OCI-LY3 (cell line): ENCODE data around the gene STX16.

Experiments used
- EZH2phosphoT487 ChIP-seq: fragments of 200-600 bp; shearing (Covaris generic); IDR thresholded peaks from 2 replicates; pipeline ENCODE4 v1.6.1; 2018; ENCODE audit warnings: antibody characterized with exemption, mixed run types, low read depth
- TF ChIP-seq, protein P1 (sequence below): fragments of 200-600, 300-600 bp; sonication (generic); IDR thresholded peaks from 2 replicates; pipeline ENCODE4 v1.5.1; 2014; ENCODE audit warnings: antibody characterized with exemption, low read length, low read depth

DNA sequence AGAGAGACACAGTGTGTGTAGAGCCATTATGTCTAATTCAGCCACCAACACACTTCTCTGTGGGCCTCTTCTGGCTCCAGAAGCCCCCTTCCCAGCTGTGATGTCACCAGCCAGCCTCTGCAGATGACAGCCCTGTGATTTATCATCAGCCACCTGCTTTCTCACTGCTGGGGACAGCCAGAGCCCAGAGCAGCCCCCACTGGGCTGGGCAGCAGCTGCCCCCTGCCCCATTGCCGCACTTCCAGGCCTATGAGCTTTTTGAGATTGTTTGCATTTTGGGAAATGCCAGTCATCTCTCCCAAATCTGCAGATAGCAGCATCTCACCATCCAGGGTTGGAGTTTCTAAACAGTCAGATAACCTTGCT lies 21.9 kb upstream of the STX16 start:
- TF ChIP-seq, protein P1, sequence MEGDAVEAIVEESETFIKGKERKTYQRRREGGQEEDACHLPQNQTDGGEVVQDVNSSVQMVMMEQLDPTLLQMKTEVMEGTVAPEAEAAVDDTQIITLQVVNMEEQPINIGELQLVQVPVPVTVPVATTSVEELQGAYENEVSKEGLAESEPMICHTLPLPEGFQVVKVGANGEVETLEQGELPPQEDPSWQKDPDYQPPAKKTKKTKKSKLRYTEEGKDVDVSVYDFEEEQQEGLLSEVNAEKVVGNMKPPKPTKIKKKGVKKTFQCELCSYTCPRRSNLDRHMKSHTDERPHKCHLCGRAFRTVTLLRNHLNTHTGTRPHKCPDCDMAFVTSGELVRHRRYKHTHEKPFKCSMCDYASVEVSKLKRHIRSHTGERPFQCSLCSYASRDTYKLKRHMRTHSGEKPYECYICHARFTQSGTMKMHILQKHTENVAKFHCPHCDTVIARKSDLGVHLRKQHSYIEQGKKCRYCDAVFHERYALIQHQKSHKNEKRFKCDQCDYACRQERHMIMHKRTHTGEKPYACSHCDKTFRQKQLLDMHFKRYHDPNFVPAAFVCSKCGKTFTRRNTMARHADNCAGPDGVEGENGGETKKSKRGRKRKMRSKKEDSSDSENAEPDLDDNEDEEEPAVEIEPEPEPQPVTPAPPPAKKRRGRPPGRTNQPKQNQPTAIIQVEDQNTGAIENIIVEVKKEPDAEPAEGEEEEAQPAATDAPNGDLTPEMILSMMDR: no peak
- no peak for TF ChIP-seq EZH2phosphoT487
